ENCODE data around the gene ZNF182.
"Not testable (repeated sequence)": the region's sequence is repeated elsewhere in the genome, so short reads cannot be mapped to it uniquely, and the experiment has no call there.

The ZNF182 gene

GRCh38 chrX:48001260-48001659 lies 2.5 kb downstream of the ZNF182 start:
- DNase-seq (ENCODE audit: low read depth, low spot score), result no peak

GRCh38 chrX:47992669-47993068 lies 11.1 kb downstream of the ZNF182 start:
- no peak for DNase-seq (ENCODE audit: low read depth, low spot score)

- no peak for DNase-seq (ENCODE audit: low read depth, low spot score)
Measured at GRCh38 chrX:47992095-47992380, 11.8 kb downstream of the ZNF182 start.

- no peak for DNase-seq (ENCODE audit: low read depth, low spot score)
Measured at GRCh38 chrX:47991263-47992094, 12.3 kb downstream of the ZNF182 start.

GRCh38 chrX:47976254-47977151 lies 27.3 kb downstream of the ZNF182 start:
- DNase-seq (ENCODE audit: low read depth, low spot score), result no peak

GRCh38 chrX:47973235-47973634 lies 30.6 kb downstream of the ZNF182 start:
- no peak for DNase-seq (ENCODE audit: low read depth, low spot score)

GRCh38 chrX:47965526-47965925 lies 38.3 kb downstream of the ZNF182 start:
- DNase-seq (ENCODE audit: low read depth, low spot score), result not testable (repeated sequence)

- DNase-seq (ENCODE audit: low read depth, low spot score), result not testable (repeated sequence)
Measured at GRCh38 chrX:47961830-47962229, 42.0 kb downstream of the ZNF182 start.

GRCh38 chrX:47960406-47960805 lies 43.4 kb downstream of the ZNF182 start:
- no peak for DNase-seq (ENCODE audit: low read depth, low spot score)

GRCh38 chrX:47958761-47959342 lies 44.9 kb downstream of the ZNF182 start:
- no peak for DNase-seq (ENCODE audit: low read depth, low spot score)

- DNase-seq (ENCODE audit: low read depth, low spot score), result not testable (repeated sequence)
Measured at GRCh38 chrX:47958206-47958605, 45.6 kb downstream of the ZNF182 start.

GRCh38 chrX:47956016-47956415 lies 47.8 kb downstream of the ZNF182 start:
- DNase-seq (ENCODE audit: low read depth, low spot score), result no peak

- DNase-seq (ENCODE audit: low read depth, low spot score), result not testable (repeated sequence)
Measured at GRCh38 chrX:47955295-47955694, 48.5 kb downstream of the ZNF182 start.

- no peak for DNase-seq (ENCODE audit: low read depth, low spot score)
Measured at GRCh38 chrX:47941423-47941822, 62.4 kb downstream of the ZNF182 start.

- no peak for DNase-seq (ENCODE audit: low read depth, low spot score)
Measured at GRCh38 chrX:47940448-47940847, 63.3 kb downstream of the ZNF182 start.

- DNase-seq (ENCODE audit: low read depth, low spot score), result no peak
Measured at GRCh38 chrX:47936940-47937317, 66.9 kb downstream of the ZNF182 start.

GRCh38 chrX:47936224-47936939 lies 67.4 kb downstream of the ZNF182 start:
- DNase-seq (ENCODE audit: low read depth, low spot score), result no peak

GRCh38 chrX:47933946-47934345 lies 69.8 kb downstream of the ZNF182 start:
- DNase-seq (ENCODE audit: low read depth, low spot score), result no peak

GRCh38 chrX:47931970-47932369 lies 71.8 kb downstream of the ZNF182 start:
- DNase-seq (ENCODE audit: low read depth, low spot score), result not testable (repeated sequence)

GRCh38 chrX:47927212-47927611 lies 76.6 kb downstream of the ZNF182 start:
- no peak for DNase-seq (ENCODE audit: low read depth, low spot score)
